ENCODE results near the gene CCDC30. TPM values are rescaled to one million over a fixed set of nuclear protein-coding genes. Genes with fewer than 3 reads are reported as not detected.
A peak's percentile ranks its signal among the peaks of the same experiment; 100 is the strongest.

CCDC30 gene
- total and polyA plus RNA-seq, 10 of the 15 experiments (the other 5 are each of a cell fraction or from before 2014, with no cell fraction given) = 0.46 to 1.8 (median 1.0) TPM

- peak overlapping the region; percentile 78 for H3K4me3 ChIP-seq
- ATAC-seq = no peak
- TF ChIP-seq MYB (IDR thresholded peaks at IDR 0.05; ENCODE audit: borderline replicate concordance, low read depth, low read length) = no peak
- no peak for TF ChIP-seq MTA2 (IDR thresholded peaks at IDR 0.05; ENCODE audit: low read depth)
- TF ChIP-seq ZNF274 (IDR thresholded peaks at IDR 0.05; ENCODE audit: insufficient read depth, insufficient read length) = no peak
- no peak for TF ChIP-seq TCF12 (IDR thresholded peaks at IDR 0.05; ENCODE audit: low read depth, low read length)
- TF ChIP-seq CREM (IDR thresholded peaks at IDR 0.05; ENCODE audit: low read depth) = no peak
- no peak for TF ChIP-seq SREBF2 (IDR thresholded peaks at IDR 0.05; ENCODE audit: low read length)
- TF ChIP-seq, protein P1, sequence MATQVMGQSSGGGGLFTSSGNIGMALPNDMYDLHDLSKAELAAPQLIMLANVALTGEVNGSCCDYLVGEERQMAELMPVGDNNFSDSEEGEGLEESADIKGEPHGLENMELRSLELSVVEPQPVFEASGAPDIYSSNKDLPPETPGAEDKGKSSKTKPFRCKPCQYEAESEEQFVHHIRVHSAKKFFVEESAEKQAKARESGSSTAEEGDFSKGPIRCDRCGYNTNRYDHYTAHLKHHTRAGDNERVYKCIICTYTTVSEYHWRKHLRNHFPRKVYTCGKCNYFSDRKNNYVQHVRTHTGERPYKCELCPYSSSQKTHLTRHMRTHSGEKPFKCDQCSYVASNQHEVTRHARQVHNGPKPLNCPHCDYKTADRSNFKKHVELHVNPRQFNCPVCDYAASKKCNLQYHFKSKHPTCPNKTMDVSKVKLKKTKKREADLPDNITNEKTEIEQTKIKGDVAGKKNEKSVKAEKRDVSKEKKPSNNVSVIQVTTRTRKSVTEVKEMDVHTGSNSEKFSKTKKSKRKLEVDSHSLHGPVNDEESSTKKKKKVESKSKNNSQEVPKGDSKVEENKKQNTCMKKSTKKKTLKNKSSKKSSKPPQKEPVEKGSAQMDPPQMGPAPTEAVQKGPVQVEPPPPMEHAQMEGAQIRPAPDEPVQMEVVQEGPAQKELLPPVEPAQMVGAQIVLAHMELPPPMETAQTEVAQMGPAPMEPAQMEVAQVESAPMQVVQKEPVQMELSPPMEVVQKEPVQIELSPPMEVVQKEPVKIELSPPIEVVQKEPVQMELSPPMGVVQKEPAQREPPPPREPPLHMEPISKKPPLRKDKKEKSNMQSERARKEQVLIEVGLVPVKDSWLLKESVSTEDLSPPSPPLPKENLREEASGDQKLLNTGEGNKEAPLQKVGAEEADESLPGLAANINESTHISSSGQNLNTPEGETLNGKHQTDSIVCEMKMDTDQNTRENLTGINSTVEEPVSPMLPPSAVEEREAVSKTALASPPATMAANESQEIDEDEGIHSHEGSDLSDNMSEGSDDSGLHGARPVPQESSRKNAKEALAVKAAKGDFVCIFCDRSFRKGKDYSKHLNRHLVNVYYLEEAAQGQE (IDR thresholded peaks at IDR 0.05; ENCODE audit: low read depth, low read length) = no peak
- no peak for TF ChIP-seq MEF2A (IDR thresholded peaks at IDR 0.05; ENCODE audit: insufficient read depth, low read depth, low read length)
- no peak for TF ChIP-seq BCL11A (IDR thresholded peaks at IDR 0.05; ENCODE audit: low read depth, low read length)
- no peak for TF ChIP-seq RBBP5 (conservative IDR thresholded peaks at IDR 0.05)
- no peak for TF ChIP-seq MYC (IDR thresholded peaks at IDR 0.05; ENCODE audit: insufficient read depth, insufficient read length, insufficient replicate concordance, low read length, severe bottlenecking)
- TF ChIP-seq CEBPB (IDR thresholded peaks at IDR 0.05; ENCODE audit: borderline replicate concordance in 1 of 2, low read depth in 2 of 2, low read length in 2 of 2) = no peak
- no peak for TF ChIP-seq SMARCA5 (IDR thresholded peaks at IDR 0.05)
- no peak for TF ChIP-seq MTA3 (IDR thresholded peaks at IDR 0.05; ENCODE audit: borderline replicate concordance, low read length)
- TF ChIP-seq, protein P2, sequence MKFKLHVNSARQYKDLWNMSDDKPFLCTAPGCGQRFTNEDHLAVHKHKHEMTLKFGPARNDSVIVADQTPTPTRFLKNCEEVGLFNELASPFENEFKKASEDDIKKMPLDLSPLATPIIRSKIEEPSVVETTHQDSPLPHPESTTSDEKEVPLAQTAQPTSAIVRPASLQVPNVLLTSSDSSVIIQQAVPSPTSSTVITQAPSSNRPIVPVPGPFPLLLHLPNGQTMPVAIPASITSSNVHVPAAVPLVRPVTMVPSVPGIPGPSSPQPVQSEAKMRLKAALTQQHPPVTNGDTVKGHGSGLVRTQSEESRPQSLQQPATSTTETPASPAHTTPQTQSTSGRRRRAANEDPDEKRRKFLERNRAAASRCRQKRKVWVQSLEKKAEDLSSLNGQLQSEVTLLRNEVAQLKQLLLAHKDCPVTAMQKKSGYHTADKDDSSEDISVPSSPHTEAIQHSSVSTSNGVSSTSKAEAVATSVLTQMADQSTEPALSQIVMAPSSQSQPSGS (IDR thresholded peaks at IDR 0.05; ENCODE audit: low read length) = no peak
- TF ChIP-seq KDM1A (IDR thresholded peaks at IDR 0.05; ENCODE audit: borderline replicate concordance) = no peak
- no peak for TF ChIP-seq BACH1 (IDR thresholded peaks at IDR 0.05; ENCODE audit: borderline replicate concordance)
- no peak overlapping the region for H2AFZ ChIP-seq (ENCODE audit: control insufficient read depth, low read depth, low read length)
- ChIA-PET RAD21 (ENCODE audit: unreplicated experiment) (interaction anchor here (1.1 kb wide), 1 partner anchor 108 kb away, joined by 3 read pairs; no protein-coding TSS in a partner anchor), POLR2A (interaction anchor here (0.8 to 5.1 kb wide), 2 partner anchors 29 to 81 kb away, joined by 4 to 24 read pairs; partner anchors contain the start of genes C1orf50, P3H1 and PPIH), SMC1A (ENCODE audit: uncharacterized antibody, unreplicated experiment) (interaction anchor here (1.3 to 1.4 kb wide), 2 partner anchors 79 to 81 kb away, joined by 3 read pairs; partner anchors contain the start of genes C1orf50 and P3H1), CTCF (interaction anchor here (0.7 to 0.9 kb wide), 2 partner anchors 16 to 62 kb away, joined by 3 read pairs; no protein-coding TSS in a partner anchor)
- H3K4me2 ChIP-seq (ENCODE audit: control insufficient read depth, insufficient read depth) = peak overlapping the region; percentile 98
- no peaks in the 10 kb centered on the region; the same call in 2 of the 3 replicates for H3K9me3 ChIP-seq (replicated peaks; ENCODE audit: control insufficient read depth, insufficient read depth, low read length)
- H3K27me3 ChIP-seq (replicated peaks in 1 of 2; ENCODE audit: control insufficient read depth in 2 of 2, insufficient read depth in 2 of 2, low read length in 1 of 2) = no peaks in the 10 kb centered on the region
- BruUV-seq (replicated peaks) = no TSS peak
- in situ Hi-C loops (cut with MboI) = no loop called here
- H3K79me2 ChIP-seq (ENCODE audit: control insufficient read depth, insufficient read depth, low read length) = peaks cover 95% of the 10 kb centered on the region
- peaks cover 0 to 21% of the 10 kb centered on the region in 2 experiments; a peak in 3 of 4 replicates for H3K36me3 ChIP-seq (ENCODE audit: control insufficient read depth in 2 of 2, insufficient read depth in 2 of 2, low read length in 1 of 2)
- intact Hi-C loops (cut with micrococcal nuclease; ENCODE audit: unreplicated experiment) = no loop called here
- H3K9ac ChIP-seq (ENCODE audit: control insufficient read depth, insufficient read depth, low read length) = no peak overlapping the region
- no peak for DNase-seq (ENCODE audit: low read depth, low spot score)
- no peak for FAIRE-seq
- no peak overlapping the region for H3K27ac ChIP-seq (ENCODE audit: control insufficient read depth, insufficient read depth)
- WGBS (ENCODE audit: insufficient coverage, insufficient replicate concordance, low lambda C conversion rate, missing lambda C conversion rate) = 62% methylated on average over 4 of the region's 4 CpGs
- H3K4me1 ChIP-seq (ENCODE audit: control insufficient read depth, insufficient read depth, low read length) = peaks cover 18% of the 10 kb centered on the region
- peaks cover 8% of the 10 kb centered on the region for H4K20me1 ChIP-seq (ENCODE audit: control insufficient read depth, insufficient read depth)
Observed at GRCh38 chr1:42686418-42686817, 223.3 kb downstream of the CCDC30 start.

All from GM12878 (cell line).